ENCODE results near the gene MOCS1.

Gene MOCS1

GRCh38 chr6:39865011-39865888 lies 69.0 kb downstream of the MOCS1 start:
- ATAC-seq: no peak

- ATAC-seq: no peak
Observed at GRCh38 chr6:39861663-39862062, 72.6 kb downstream of the MOCS1 start.

- ATAC-seq: no peak
Observed at GRCh38 chr6:39859025-39859424, 75.2 kb downstream of the MOCS1 start.

- ATAC-seq: no peak
Observed at GRCh38 chr6:39855356-39855995, 78.8 kb downstream of the MOCS1 start.

Measured in activated CD4-positive, CD25-positive, alpha-beta regulatory T cell treated with anti-CD3 and anti-CD28 coated beads, Interleukin-2, amount 50 U/mL, for 24 hours (primary cell).